Measurements from ENCODE around the gene NID1. TPM values are rescaled to one million over a fixed set of nuclear protein-coding genes. Genes with fewer than 3 reads are reported as not detected.

The NID1 gene, protein sequence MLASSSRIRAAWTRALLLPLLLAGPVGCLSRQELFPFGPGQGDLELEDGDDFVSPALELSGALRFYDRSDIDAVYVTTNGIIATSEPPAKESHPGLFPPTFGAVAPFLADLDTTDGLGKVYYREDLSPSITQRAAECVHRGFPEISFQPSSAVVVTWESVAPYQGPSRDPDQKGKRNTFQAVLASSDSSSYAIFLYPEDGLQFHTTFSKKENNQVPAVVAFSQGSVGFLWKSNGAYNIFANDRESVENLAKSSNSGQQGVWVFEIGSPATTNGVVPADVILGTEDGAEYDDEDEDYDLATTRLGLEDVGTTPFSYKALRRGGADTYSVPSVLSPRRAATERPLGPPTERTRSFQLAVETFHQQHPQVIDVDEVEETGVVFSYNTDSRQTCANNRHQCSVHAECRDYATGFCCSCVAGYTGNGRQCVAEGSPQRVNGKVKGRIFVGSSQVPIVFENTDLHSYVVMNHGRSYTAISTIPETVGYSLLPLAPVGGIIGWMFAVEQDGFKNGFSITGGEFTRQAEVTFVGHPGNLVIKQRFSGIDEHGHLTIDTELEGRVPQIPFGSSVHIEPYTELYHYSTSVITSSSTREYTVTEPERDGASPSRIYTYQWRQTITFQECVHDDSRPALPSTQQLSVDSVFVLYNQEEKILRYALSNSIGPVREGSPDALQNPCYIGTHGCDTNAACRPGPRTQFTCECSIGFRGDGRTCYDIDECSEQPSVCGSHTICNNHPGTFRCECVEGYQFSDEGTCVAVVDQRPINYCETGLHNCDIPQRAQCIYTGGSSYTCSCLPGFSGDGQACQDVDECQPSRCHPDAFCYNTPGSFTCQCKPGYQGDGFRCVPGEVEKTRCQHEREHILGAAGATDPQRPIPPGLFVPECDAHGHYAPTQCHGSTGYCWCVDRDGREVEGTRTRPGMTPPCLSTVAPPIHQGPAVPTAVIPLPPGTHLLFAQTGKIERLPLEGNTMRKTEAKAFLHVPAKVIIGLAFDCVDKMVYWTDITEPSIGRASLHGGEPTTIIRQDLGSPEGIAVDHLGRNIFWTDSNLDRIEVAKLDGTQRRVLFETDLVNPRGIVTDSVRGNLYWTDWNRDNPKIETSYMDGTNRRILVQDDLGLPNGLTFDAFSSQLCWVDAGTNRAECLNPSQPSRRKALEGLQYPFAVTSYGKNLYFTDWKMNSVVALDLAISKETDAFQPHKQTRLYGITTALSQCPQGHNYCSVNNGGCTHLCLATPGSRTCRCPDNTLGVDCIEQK
- total RNA-seq: under 1 TPM in 4 of 5 donors, not detected in 1; 0.05 to 0.50 (median 0.34) TPM
- total RNA-seq (2013): 0.35 TPM
- total RNA-seq: 0 to 2.3 (median 0.45) reads per million in 29 experiments

DNA sequence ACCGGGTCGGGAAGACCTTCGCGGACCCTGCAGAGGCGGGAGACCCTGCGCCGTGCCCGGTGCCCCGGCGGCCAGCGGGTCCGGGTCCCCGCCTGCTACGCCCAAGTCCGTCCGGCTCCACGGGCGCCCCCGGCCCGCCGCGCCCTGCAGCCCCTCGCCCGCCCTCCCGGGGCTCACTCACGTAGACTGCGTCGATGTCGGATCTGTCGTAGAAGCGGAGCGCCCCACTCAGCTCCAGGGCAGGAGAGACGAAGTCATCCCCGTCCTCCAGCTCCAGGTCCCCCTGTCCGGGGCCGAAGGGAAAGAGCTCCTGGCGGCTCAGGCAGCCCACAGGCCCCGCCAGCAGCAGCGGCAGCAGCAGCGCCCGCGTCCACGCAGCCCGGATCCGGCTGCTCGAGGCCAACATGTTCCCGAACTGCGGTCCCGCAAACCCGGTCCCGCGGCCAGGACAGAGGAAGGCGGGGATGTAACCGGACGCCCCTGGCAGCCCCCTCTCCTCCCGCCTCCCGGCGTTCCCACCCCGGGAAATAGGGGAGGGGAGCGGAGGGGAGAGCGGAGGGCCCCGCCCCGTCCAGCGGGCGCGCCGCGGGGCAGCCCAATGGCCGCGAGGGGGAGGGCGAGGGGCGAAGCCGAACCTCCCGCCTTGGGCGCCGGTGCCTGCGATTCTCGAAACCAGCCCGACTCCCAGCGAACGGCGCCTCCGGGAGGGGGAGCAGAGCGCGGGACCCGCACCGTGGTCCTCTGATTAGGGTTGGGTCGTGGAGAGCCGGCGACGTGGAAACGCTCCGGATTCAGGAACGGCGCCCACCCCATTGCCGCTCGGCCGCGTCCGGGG lies at the start of gene NID1:
NID1 (minus strand) TSS at position 417 of the 835 bp plus-strand sequence; CDS start at position 406, 11 bp downstream.
- WGBS (ENCODE audit: insufficient coverage): 5% methylated on average over 88 of the region's 100 CpGs
- Mint-ChIP-seq H3K4me1 (peaks cover 22 to 30% (median 25%) of the 10 kb centered on the region in 3 donors), H3K4me3 (peak within 1 kb of the TSS; percentile 50 to 68 (median 68)), H3K9me3 (no peaks in the 10 kb centered on the region), H3K27me3 (peaks cover 27 to 32% of the 10 kb centered on the region in 2 donors), H3K27ac (no peak within 1 kb of the TSS), H3K36me3 (no peaks in the 10 kb centered on the region)
- POLR2A ChIA-PET: no interaction called here
- Histone ChIP-seq H3K4me1 (ENCODE audit: control insufficient read depth in 1 of 2, extremely low read depth in 1 of 2, insufficient read depth in 2 of 2, low read length in 2 of 2) (peaks cover 14 to 30% of the 10 kb centered on the region in 2 experiments), H3K4me3 (ENCODE audit: control insufficient read depth in 1 of 2, extremely low read depth in 1 of 2, low read length in 1 of 2) (peak within 1 kb of the TSS; percentile 40 to 67), H3K36me3 (ENCODE audit: control insufficient read depth in 2 of 2, extremely low read depth in 1 of 2, insufficient read depth in 1 of 2, low read length in 1 of 2) (no peaks in the 10 kb centered on the region), H3K27me3 (replicated peaks in 1 of 2; ENCODE audit: control insufficient read depth in 2 of 2, extremely low read depth in 1 of 2, insufficient read depth in 2 of 2, low read length in 1 of 2) (peaks cover 9 to 37% of the 10 kb centered on the region in 2 experiments), H3K9me3 (no peaks in the 10 kb centered on the region), H3K27ac (ENCODE audit: low read length) (no peak within 1 kb of the TSS)
- peak in 16 of 35 experiments; percentile 2 to 36 (median 12) for DNase-seq
- CTCF ChIA-PET: no interaction called here
- peak in 3 of 4 experiments; percentile 36 to 41 (median 41) for ATAC-seq (replicated peaks in 1 of 4)

DNA sequence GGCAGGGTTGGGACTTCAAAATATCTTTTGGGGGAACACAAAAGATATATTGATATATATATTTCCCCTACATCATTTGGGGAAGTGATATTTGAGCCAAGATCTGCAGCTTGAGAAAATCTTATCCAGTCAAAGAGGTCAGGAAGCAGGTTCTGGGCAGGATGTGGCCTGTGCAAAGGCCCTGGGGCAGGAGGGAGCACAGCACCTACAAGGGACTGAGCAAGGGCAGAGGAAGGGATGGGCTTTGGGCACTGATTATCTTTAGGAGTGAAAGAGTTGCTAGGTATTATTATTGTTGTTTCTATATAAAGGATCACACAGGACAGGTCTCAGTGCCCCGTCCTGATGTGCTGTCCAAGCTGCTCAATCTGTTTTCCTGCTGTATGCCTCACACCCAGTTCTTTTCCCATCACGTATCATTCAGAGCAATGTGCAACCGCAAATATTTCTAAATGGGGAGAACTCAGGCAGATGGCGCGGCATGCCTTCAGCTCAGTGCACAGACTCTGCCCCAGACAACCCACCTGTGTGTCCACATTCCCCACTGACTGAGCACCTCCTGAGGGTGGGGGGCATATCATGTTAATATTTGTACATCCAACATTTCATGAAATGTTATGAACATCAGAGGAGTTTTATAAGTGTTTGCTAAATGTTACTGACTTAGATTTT lies 49.3 kb upstream of the NID1 start:
- peaks cover 0 to 1% (median 0%) of the 10 kb centered on the region in 3 donors for H3K4me1 Mint-ChIP-seq
- H3K9me3 Mint-ChIP-seq: no peaks in the 10 kb centered on the region
- DNase-seq (no peak), ATAC-seq (replicated peaks in 1 of 4) (no peak)
- Histone ChIP-seq H3K27me3 (replicated peaks in 1 of 2; ENCODE audit: control insufficient read depth in 2 of 2, extremely low read depth in 1 of 2, insufficient read depth in 2 of 2, low read length in 1 of 2) (no peaks in the 10 kb centered on the region), H3K9me3 (no peaks in the 10 kb centered on the region), H3K27ac (ENCODE audit: low read length) (no peak overlapping the region), H3K4me1 (ENCODE audit: control insufficient read depth in 1 of 2, extremely low read depth in 1 of 2, insufficient read depth in 2 of 2, low read length in 2 of 2) (peaks cover 0 to 5% of the 10 kb centered on the region in 2 experiments), H3K36me3 (ENCODE audit: control insufficient read depth in 2 of 2, extremely low read depth in 1 of 2, insufficient read depth in 1 of 2, low read length in 1 of 2) (no peaks in the 10 kb centered on the region), H3K4me3 (ENCODE audit: control insufficient read depth in 1 of 2, extremely low read depth in 1 of 2, low read length in 1 of 2) (no peak overlapping the region)
- CTCF ChIA-PET: no interaction called here
- H3K4me3 Mint-ChIP-seq: no peak overlapping the region
- no peak overlapping the region for H3K27ac Mint-ChIP-seq
- 80% methylated on average over 1 of the region's 5 CpGs for WGBS (ENCODE audit: insufficient coverage)
- POLR2A ChIA-PET: no interaction called here
- no peaks in the 10 kb centered on the region for H3K36me3 Mint-ChIP-seq
- no peaks in the 10 kb centered on the region for H3K27me3 Mint-ChIP-seq

DNA sequence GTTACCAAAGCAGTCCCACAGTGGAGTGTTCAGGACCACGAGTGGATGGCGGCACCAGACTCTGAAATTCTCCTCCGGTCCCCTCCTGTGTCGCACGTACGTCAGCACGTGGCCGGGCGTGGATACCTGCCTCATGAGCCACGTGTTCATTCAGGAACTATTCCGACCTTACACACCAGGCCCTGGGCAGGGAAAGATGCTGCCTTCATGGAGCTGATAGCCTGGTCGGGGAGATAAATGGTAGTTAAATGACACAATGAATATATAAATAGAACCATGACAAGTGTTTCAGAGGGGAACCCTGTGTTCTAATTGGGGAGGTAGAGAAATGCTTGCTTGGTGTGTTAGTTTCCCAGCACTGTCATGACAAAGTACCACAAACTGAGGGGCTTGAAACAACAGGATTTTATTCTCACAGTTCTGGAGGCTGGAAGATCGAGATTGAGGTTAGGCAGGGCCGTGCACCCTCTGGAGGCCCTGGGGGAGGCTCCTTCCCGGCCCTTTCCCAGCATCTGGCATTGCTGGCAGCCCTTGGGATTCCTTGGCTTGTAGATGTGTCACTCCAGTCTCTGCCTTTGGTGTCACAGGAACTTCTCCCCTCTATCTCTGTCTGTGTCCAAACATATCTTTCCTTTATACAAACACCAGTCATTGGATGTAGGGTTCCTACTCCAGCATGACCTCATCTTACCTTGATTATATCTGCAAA lies 48.6 kb upstream of the NID1 start:
- no peak for DNase-seq
- Histone ChIP-seq H3K9me3 (no peaks in the 10 kb centered on the region), H3K27ac (ENCODE audit: low read length) (no peak overlapping the region), H3K4me1 (ENCODE audit: control insufficient read depth in 1 of 2, extremely low read depth in 1 of 2, insufficient read depth in 2 of 2, low read length in 2 of 2) (peaks cover 0 to 6% of the 10 kb centered on the region in 2 experiments), H3K36me3 (ENCODE audit: control insufficient read depth in 2 of 2, extremely low read depth in 1 of 2, insufficient read depth in 1 of 2, low read length in 1 of 2) (no peaks in the 10 kb centered on the region), H3K27me3 (replicated peaks in 1 of 2; ENCODE audit: control insufficient read depth in 2 of 2, extremely low read depth in 1 of 2, insufficient read depth in 2 of 2, low read length in 1 of 2) (no peaks in the 10 kb centered on the region), H3K4me3 (ENCODE audit: control insufficient read depth in 1 of 2, extremely low read depth in 1 of 2, low read length in 1 of 2) (no peak overlapping the region)
- Mint-ChIP-seq H3K9me3 (no peaks in the 10 kb centered on the region), H3K36me3 (no peaks in the 10 kb centered on the region), H3K4me1 (peaks cover 0 to 2% (median 0%) of the 10 kb centered on the region in 3 donors), H3K27me3 (no peaks in the 10 kb centered on the region), H3K27ac (no peak overlapping the region), H3K4me3 (no peak overlapping the region)
- POLR2A ChIA-PET: no interaction called here
- CTCF ChIA-PET: interaction anchor here in 1 of 2 donors (1.5 kb wide), 1 partner anchor 378 kb away, joined by 7 read pairs; no protein-coding TSS in a partner anchor
- ATAC-seq (replicated peaks in 1 of 4): no peak
- WGBS (ENCODE audit: insufficient coverage): 97% methylated on average over 10 of the region's 15 CpGs

DNA sequence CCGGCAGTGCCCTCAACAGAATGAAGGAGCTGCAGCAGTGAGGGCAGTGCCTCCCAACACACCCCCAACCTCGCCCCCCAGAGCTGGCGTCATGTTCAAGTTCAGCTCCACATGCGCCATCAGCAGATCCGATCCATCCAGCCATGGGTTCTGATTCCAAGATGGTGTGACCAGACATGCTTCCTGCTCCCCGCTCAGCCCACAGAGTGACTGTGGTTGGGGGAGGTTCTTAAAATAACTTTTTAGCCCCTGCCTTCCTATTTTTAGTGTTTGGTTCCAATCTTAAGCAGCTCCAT lies 47.4 kb upstream of the NID1 start:
- H3K9me3 Mint-ChIP-seq: no peaks in the 10 kb centered on the region
- POLR2A ChIA-PET: no interaction called here
- Histone ChIP-seq H3K9me3 (no peaks in the 10 kb centered on the region), H3K4me3 (ENCODE audit: control insufficient read depth in 1 of 2, extremely low read depth in 1 of 2, low read length in 1 of 2) (no peak overlapping the region), H3K27ac (ENCODE audit: low read length) (no peak overlapping the region), H3K27me3 (replicated peaks in 1 of 2; ENCODE audit: control insufficient read depth in 2 of 2, extremely low read depth in 1 of 2, insufficient read depth in 2 of 2, low read length in 1 of 2) (no peaks in the 10 kb centered on the region), H3K4me1 (ENCODE audit: control insufficient read depth in 1 of 2, extremely low read depth in 1 of 2, insufficient read depth in 2 of 2, low read length in 2 of 2) (peaks cover 0 to 6% of the 10 kb centered on the region in 2 experiments), H3K36me3 (ENCODE audit: control insufficient read depth in 2 of 2, extremely low read depth in 1 of 2, insufficient read depth in 1 of 2, low read length in 1 of 2) (no peaks in the 10 kb centered on the region)
- no peak overlapping the region for H3K4me3 Mint-ChIP-seq
- no peaks in the 10 kb centered on the region for H3K27me3 Mint-ChIP-seq
- no peaks in the 10 kb centered on the region for H3K36me3 Mint-ChIP-seq
- no peak for ATAC-seq (replicated peaks in 1 of 4)
- H3K4me1 Mint-ChIP-seq: peaks cover 0 to 2% (median 0%) of the 10 kb centered on the region in 3 donors
- no peak overlapping the region for H3K27ac Mint-ChIP-seq
- CTCF ChIA-PET: interaction anchor here in 1 of 2 donors (0.5 to 1.5 kb wide), 4 partner anchors 21 to 379 kb away, joined by 4 to 7 read pairs (median 4); no protein-coding TSS in a partner anchor
- WGBS (ENCODE audit: insufficient coverage): 100% methylated on average over 1 of the region's 6 CpGs
- no peak for DNase-seq

Data from T-cell (primary cell).